ENCODE results near the gene SLIT3.

The SLIT3 gene

GRCh38 chr5:168886157-168886556 lies 414.8 kb downstream of the SLIT3 start:
- Mint-ChIP-seq H3K4me1 (no peaks in the 10 kb centered on the region), H3K4me3 (no peak overlapping the region), H3K36me3 (no peaks in the 10 kb centered on the region), H3K27ac (no peak overlapping the region), H3K27me3 (peaks cover 2% of the 10 kb centered on the region), H3K9me3 (no peaks in the 10 kb centered on the region)
- CTCF ChIA-PET, result interaction anchor here (0.6 kb wide), 1 partner anchor 22 kb away, joined by 3 read pairs; no protein-coding TSS in a partner anchor
- DNase-seq, result no peak

GRCh38 chr5:168885324-168886120 lies 415.4 kb downstream of the SLIT3 start:
- Mint-ChIP-seq H3K4me3 (no peak overlapping the region), H3K27ac (no peak overlapping the region), H3K27me3 (no peaks in the 10 kb centered on the region), H3K9me3 (no peaks in the 10 kb centered on the region), H3K36me3 (no peaks in the 10 kb centered on the region), H3K4me1 (no peaks in the 10 kb centered on the region)
- no peak for DNase-seq
- CTCF ChIA-PET, result interaction anchor here (0.6 kb wide), 1 partner anchor 21 kb away, joined by 3 read pairs; no protein-coding TSS in a partner anchor

GRCh38 chr5:168883991-168884390 lies 416.9 kb downstream of the SLIT3 start:
- no peak overlapping the region for H3K4me3 Mint-ChIP-seq
- no peak overlapping the region for H3K27ac Mint-ChIP-seq
- no peak for DNase-seq
- H3K36me3 Mint-ChIP-seq, result no peaks in the 10 kb centered on the region
- no peaks in the 10 kb centered on the region for H3K9me3 Mint-ChIP-seq
- no peaks in the 10 kb centered on the region for H3K27me3 Mint-ChIP-seq
- CTCF ChIA-PET, result no interaction called here
- H3K4me1 Mint-ChIP-seq, result no peaks in the 10 kb centered on the region

DNA sequence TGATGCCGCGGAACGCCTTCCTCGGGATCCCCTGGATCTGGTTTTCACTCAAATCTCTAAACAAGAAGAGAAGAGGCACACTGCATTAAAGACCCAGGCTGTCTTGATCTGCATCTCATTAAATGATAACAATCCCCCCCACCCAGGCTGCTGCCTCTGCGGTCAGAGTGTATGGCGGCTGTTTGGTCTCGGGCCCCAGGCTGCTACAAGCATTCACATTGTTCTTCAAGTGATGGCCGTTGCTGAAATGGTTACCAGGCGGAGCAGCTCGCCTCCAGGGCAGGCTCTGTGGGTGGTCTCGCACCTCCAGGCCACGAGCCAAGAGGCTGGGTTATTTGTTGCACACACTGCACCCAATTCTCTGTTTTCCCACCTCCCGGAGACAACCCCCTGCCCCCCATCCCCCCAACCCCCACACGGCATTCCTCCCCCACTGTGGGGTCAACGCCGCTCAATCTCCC lies 417.6 kb downstream of the SLIT3 start:
- Mint-ChIP-seq H3K36me3 (no peaks in the 10 kb centered on the region), H3K27ac (no peak overlapping the region), H3K9me3 (no peaks in the 10 kb centered on the region), H3K4me1 (no peaks in the 10 kb centered on the region), H3K27me3 (peaks cover under 1% of the 10 kb centered on the region), H3K4me3 (no peak overlapping the region)
- no peak for DNase-seq
- CTCF ChIA-PET, result no interaction called here

DNA sequence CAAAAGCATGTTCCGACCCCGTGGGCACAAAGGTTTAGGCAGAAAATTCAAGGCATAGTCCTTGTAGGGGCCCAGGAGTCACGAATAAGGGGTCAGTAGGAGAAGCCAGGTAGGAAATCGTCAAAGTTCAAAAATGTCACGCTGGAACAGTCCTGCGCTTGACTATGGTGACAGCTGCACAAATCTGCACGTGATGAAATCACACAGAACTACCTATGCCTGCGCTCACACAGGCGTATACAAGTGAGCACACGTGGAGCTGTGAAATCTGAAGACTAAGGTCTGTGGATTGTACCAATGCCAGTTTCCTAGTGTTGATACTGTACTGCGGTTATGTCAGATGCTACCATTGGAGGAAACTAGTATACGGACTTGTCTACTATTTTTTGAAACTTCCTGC lies 418.7 kb downstream of the SLIT3 start:
- no peak overlapping the region for H3K4me3 Mint-ChIP-seq
- H3K27ac Mint-ChIP-seq, result no peak overlapping the region
- no peaks in the 10 kb centered on the region for H3K9me3 Mint-ChIP-seq
- peaks cover 8% of the 10 kb centered on the region for H3K27me3 Mint-ChIP-seq
- H3K36me3 Mint-ChIP-seq, result no peaks in the 10 kb centered on the region
- CTCF ChIA-PET, result no interaction called here
- DNase-seq, result no peak
- H3K4me1 Mint-ChIP-seq, result no peaks in the 10 kb centered on the region

GRCh38 chr5:168881427-168882149 lies 419.4 kb downstream of the SLIT3 start:
- DNase-seq, result no peak
- CTCF ChIA-PET, result no interaction called here
- no peak overlapping the region for H3K27ac Mint-ChIP-seq
- H3K4me1 Mint-ChIP-seq, result no peaks in the 10 kb centered on the region
- no peaks in the 10 kb centered on the region for H3K9me3 Mint-ChIP-seq
- no peaks in the 10 kb centered on the region for H3K36me3 Mint-ChIP-seq
- peaks cover 12% of the 10 kb centered on the region for H3K27me3 Mint-ChIP-seq
- no peak overlapping the region for H3K4me3 Mint-ChIP-seq

- DNase-seq, result no peak
- no peak overlapping the region for H3K27ac Mint-ChIP-seq
- H3K4me3 Mint-ChIP-seq, result no peak overlapping the region
- no peaks in the 10 kb centered on the region for H3K9me3 Mint-ChIP-seq
- CTCF ChIA-PET, result no interaction called here
- peaks cover 25% of the 10 kb centered on the region for H3K27me3 Mint-ChIP-seq
- no peaks in the 10 kb centered on the region for H3K36me3 Mint-ChIP-seq
- H3K4me1 Mint-ChIP-seq, result no peaks in the 10 kb centered on the region
These were observed 421.0 kb downstream of the SLIT3 start for GRCh38 chr5:168879929-168880328.

GRCh38 chr5:168879331-168879730 lies 421.6 kb downstream of the SLIT3 start:
- Mint-ChIP-seq H3K4me3 (no peak overlapping the region), H3K27me3 (peaks cover 27% of the 10 kb centered on the region)
- CTCF ChIA-PET, result no interaction called here

DNA sequence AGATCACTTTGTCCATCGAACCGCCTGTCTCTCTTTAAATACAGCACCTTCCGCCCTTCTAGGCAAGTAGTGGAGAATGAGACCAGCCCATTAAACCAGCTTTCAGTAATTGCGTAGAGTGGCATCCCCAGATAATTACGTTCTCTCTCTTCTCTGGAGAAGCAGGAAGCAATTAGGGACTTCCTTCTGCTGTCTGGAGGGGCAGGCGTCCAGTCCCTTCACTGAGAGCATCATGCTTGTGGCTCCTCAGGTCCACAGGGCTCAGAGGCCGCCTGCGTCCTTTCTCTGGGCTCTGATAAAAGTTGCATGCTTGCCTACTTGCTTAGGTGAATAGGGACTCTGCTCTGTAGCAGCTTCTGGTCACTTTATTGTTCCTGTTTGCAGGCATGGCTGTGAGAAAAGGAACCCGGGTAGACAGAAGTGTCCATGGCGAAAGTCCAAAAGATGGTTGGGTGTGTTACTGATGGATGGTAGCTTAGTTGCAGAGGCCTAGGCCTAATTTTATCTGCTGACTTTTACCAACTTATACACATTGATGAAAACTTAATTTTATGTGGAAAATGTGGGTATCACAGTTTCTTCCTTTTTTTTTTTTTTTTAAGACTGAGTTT lies 422.7 kb downstream of the SLIT3 start:
- no peak for DNase-seq
- Mint-ChIP-seq H3K27ac (no peak overlapping the region), H3K4me3 (no peak overlapping the region), H3K9me3 (no peaks in the 10 kb centered on the region), H3K36me3 (no peaks in the 10 kb centered on the region), H3K27me3 (peaks cover 27% of the 10 kb centered on the region), H3K4me1 (no peaks in the 10 kb centered on the region)
- CTCF ChIA-PET, result no interaction called here

More at GRCh38 chr5:168879331-168879730, 421.6 kb downstream of the SLIT3 start:
- Mint-ChIP-seq H3K9me3 (no peaks in the 10 kb centered on the region), H3K36me3 (no peaks in the 10 kb centered on the region), H3K4me1 (no peaks in the 10 kb centered on the region), H3K27ac (no peak overlapping the region)
- no peak for DNase-seq

- Mint-ChIP-seq H3K4me1 (no peaks in the 10 kb centered on the region), H3K36me3 (no peaks in the 10 kb centered on the region), H3K27me3 (peaks cover 27% of the 10 kb centered on the region), H3K4me3 (no peak overlapping the region), H3K27ac (no peak overlapping the region), H3K9me3 (no peaks in the 10 kb centered on the region)
- CTCF ChIA-PET, result no interaction called here
- DNase-seq, result no peak
These were observed 423.6 kb downstream of the SLIT3 start for GRCh38 chr5:168877132-168877892.

- no peak overlapping the region for H3K4me3 Mint-ChIP-seq
These were observed 424.5 kb downstream of the SLIT3 start for GRCh38 chr5:168876419-168876818.

DNA sequence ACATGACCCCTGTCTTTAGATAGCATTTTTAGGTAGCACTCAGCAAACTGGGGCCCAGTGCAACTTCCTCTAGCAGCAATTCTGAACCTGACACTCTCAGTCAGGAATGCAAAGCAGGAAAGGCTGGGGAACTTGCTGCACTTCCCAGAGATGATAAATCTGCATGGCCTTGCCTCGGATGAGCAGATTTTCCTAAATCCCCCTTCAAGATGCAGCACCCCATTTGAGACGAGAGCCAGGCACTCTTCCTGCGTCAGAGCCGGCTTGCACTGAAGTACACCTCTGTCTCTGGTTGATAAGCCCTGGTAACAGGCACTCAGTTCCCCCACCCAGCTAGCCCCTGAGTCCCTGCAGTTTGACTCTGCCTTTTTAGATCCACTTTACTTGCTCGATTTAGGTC lies 425.1 kb downstream of the SLIT3 start:
- no peaks in the 10 kb centered on the region for H3K9me3 Mint-ChIP-seq

More at GRCh38 chr5:168876419-168876818, 424.5 kb downstream of the SLIT3 start:
- DNase-seq, result no peak
- Mint-ChIP-seq H3K36me3 (no peaks in the 10 kb centered on the region), H3K4me1 (no peaks in the 10 kb centered on the region), H3K27ac (no peak overlapping the region), H3K27me3 (peaks cover 27% of the 10 kb centered on the region), H3K9me3 (no peaks in the 10 kb centered on the region)
- CTCF ChIA-PET, result no interaction called here

DNA sequence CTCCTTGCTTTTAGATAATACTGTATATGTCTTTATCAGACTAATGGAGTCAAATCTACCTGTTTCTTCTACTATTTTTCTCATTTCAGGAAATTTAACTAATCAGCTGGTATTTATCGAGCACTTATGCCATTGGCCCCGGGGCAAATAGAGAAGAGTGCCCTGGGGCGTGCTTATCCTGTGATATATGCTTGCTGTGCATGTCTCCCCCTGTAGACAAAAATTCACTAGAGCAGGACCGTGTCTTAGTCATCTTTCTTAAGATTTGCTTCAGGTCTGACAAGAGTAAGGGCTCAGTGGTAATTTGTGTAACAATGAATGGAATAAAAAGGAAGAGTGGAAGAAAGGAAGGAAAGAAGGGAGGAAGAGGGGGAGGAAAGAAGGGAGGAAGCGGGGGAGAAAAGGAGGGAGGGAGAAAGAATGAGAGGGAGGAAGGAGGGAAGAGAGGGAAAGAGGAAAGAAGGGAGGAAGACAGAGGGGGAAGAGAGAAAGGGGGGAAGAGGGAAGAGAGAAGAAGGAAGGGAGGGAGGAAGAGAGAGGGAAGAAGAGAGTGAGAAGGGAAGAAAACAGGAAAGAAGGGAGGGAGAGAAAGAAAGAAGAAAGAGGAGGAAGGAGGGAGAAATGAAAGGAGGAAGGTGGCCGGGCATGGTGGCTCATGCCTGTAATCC lies 426.1 kb downstream of the SLIT3 start:
- no peak overlapping the region for H3K27ac Mint-ChIP-seq
- H3K9me3 Mint-ChIP-seq, result no peaks in the 10 kb centered on the region
- no peaks in the 10 kb centered on the region for H3K36me3 Mint-ChIP-seq
- H3K4me3 Mint-ChIP-seq, result no peak overlapping the region
- no peak for DNase-seq
- no peaks in the 10 kb centered on the region for H3K4me1 Mint-ChIP-seq
- CTCF ChIA-PET, result no interaction called here
- H3K27me3 Mint-ChIP-seq, result peaks cover 32% of the 10 kb centered on the region

More for the DNA sequence above, 425.1 kb downstream of the SLIT3 start:
- H3K4me1 Mint-ChIP-seq, result no peaks in the 10 kb centered on the region
- no peaks in the 10 kb centered on the region for H3K36me3 Mint-ChIP-seq
- CTCF ChIA-PET, result no interaction called here
- DNase-seq, result no peak
- no peak overlapping the region for H3K27ac Mint-ChIP-seq
- H3K4me3 Mint-ChIP-seq, result no peak overlapping the region
- peaks cover 27% of the 10 kb centered on the region for H3K27me3 Mint-ChIP-seq

DNA sequence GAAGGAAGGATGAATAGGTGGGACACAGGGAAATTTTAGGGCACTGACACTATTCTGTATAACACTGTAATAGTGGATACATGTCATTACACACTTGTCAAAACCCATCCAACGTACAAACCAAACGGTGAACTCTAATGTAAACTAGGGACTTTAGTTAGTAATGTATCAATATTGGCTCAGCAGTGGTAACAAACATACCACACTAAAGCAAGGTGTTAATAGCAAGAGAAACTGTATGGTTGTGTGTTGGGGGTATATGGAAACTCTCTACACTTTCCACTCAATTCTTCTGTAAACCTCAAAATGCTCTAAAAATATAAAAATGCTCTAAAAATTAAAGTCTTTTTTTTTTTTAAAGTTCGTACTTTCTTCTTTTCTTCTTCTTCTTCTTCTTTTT lies 428.7 kb downstream of the SLIT3 start:
- H3K9me3 Mint-ChIP-seq, result no peaks in the 10 kb centered on the region
- peaks cover 23% of the 10 kb centered on the region for H3K27me3 Mint-ChIP-seq
- no peaks in the 10 kb centered on the region for H3K4me1 Mint-ChIP-seq
- H3K36me3 Mint-ChIP-seq, result no peaks in the 10 kb centered on the region
- H3K4me3 Mint-ChIP-seq, result no peak overlapping the region
- DNase-seq, result no peak
- CTCF ChIA-PET, result no interaction called here
- no peak overlapping the region for H3K27ac Mint-ChIP-seq

Measured in activated naive CD4-positive, alpha-beta T cell treated with anti-CD3 and anti-CD28 coated beads, Interleukin-2, amount 10 ng/mL, durations not matched to agents 7 days and 5 days (primary cell).